H1 (cell line): ENCODE results near the gene KCNMB2. TPM values are rescaled to one million over a fixed set of nuclear protein-coding genes. Genes with fewer than 3 reads are reported as not detected.

Experiments used
- CTCF ChIA-PET: fragments of 300-600 bp; sonication (Branson Sonifier 250); formaldehyde crosslinking; loops from one replicate; lab custom pipeline; 2021; ENCODE audit not compliant: partially characterized antibody; lab: Charles Lee
- POLR2A ChIA-PET: fragments of 300-600 bp; sonication (Branson Sonifier 250); formaldehyde crosslinking; loops from one replicate; lab custom pipeline; 2021; ENCODE audit warnings: inconsistent platforms; ENCODE audit not compliant: partially characterized antibody; lab: Charles Lee
- DNase-seq, 2 experiments: peaks; one replicate each; pipeline versions ENCODE4 v3.0.0 to v3.0.0-alpha.2; 2010 to 2022; ENCODE audit warnings: low spot score in 2 of 2, low read depth in 1 of 2, mixed read lengths in 1 of 2
- FAIRE-seq: peaks from 2 replicates; lab custom pipeline; 2011; peaks lifted over from hg19 to GRCh38; lab: Jason Lieb, UNC
- H2AFZ ChIP-seq: 2 replicates; pipeline ENCODE4 v1.8.1; 2012; ENCODE audit warnings: low read length, inconsistent platforms
- H2AK5ac ChIP-seq: 2 replicates; pipeline ENCODE4 v1.6.1; 2013; ENCODE audit warnings: low read depth, low read length
- H2BK120ac ChIP-seq: replicated peaks from 2 replicates; pipeline ENCODE3; 2013; ENCODE audit warnings: low read depth, low read length, inconsistent platforms
- H2BK12ac ChIP-seq: 2 replicates; pipeline ENCODE4 v1.6.1; 2013; ENCODE audit warnings: low read depth, low read length
- H2BK15ac ChIP-seq: 2 replicates; pipeline ENCODE4 v1.6.1; 2013; ENCODE audit warnings: low read length
- H2BK20ac ChIP-seq: 2 replicates; pipeline ENCODE4 v1.6.1; 2013; ENCODE audit warnings: low read length
- H2BK5ac ChIP-seq: 2 replicates; pipeline ENCODE4 v1.6.1; 2013; ENCODE audit warnings: low read depth, low read length
- H3K14ac ChIP-seq: 2 replicates; pipeline ENCODE4 v1.6.1; 2013; ENCODE audit warnings: inconsistent platforms; ENCODE audit not compliant: insufficient read length
- H3K18ac ChIP-seq: 2 replicates; pipeline ENCODE4 v1.6.1; 2013; ENCODE audit warnings: low read length; ENCODE audit errors: extremely low read depth
- H3K23ac ChIP-seq: 2 replicates; pipeline ENCODE4 v1.6.1; 2013; ENCODE audit warnings: inconsistent platforms; ENCODE audit not compliant: insufficient read length
- H3K23me2 ChIP-seq: 2 replicates; pipeline ENCODE4 v1.6.1; 2013; ENCODE audit warnings: low read depth, low read length
- H3K27ac ChIP-seq: 2 replicates; pipeline ENCODE4 v1.6.1; 2011; ENCODE audit warnings: low read depth, low read length, inconsistent platforms
- H3K27me3 ChIP-seq, 4 experiments: replicated peaks in 1 of 4; 1 replicate in 1 of 4; 2 replicates in 3 of 4; pipeline versions ENCODE4 v1.6.1 to v1.8.1; 2011 to 2013; ENCODE audit warnings: low read length in 3 of 4, mild to moderate bottlenecking in 3 of 4, inconsistent platforms in 2 of 4, mixed read lengths in 2 of 4, moderate library complexity in 1 of 4; ENCODE audit not compliant: control insufficient read depth in 3 of 4, insufficient read depth in 3 of 4; ENCODE audit errors: extremely low read depth in 1 of 4
- H3K36me3 ChIP-seq, 4 experiments: 2 replicates each; pipeline versions ENCODE4 v1.6.1 to v1.8.1; 2011 to 2013; ENCODE audit warnings: mild to moderate bottlenecking in 4 of 4, low read length in 3 of 4, moderate library complexity in 2 of 4, control low read depth in 1 of 4, inconsistent platforms in 1 of 4; ENCODE audit not compliant: insufficient read depth in 4 of 4, control insufficient read depth in 2 of 4
- H3K4ac ChIP-seq: replicated peaks from 2 replicates; pipeline ENCODE3; 2013; ENCODE audit warnings: low read length, low read depth, mixed read lengths, inconsistent platforms; ENCODE audit not compliant: insufficient read length
- H3K4me1 ChIP-seq, 4 experiments: replicated peaks in 1 of 4; 1 replicate in 1 of 4; 2 replicates in 3 of 4; pipeline versions ENCODE4 v1.6.1 to v1.8.1; 2011 to 2013; ENCODE audit warnings: low read length in 3 of 4, inconsistent platforms in 2 of 4, mixed read lengths in 1 of 4; ENCODE audit not compliant: insufficient read depth in 4 of 4, control insufficient read depth in 3 of 4
- H3K4me2 ChIP-seq, 2 experiments: 2 replicates each; pipeline versions ENCODE4 v1.6.1 to v1.8.1; 2011 to 2013; ENCODE audit warnings: low read depth in 2 of 2, low read length in 2 of 2, control low read depth in 1 of 2, inconsistent platforms in 1 of 2, mild to moderate bottlenecking in 1 of 2; ENCODE audit not compliant: insufficient read depth in 1 of 2
- H3K4me3 ChIP-seq, 4 experiments: fragments of 200-600, 300-600 bp in 1 of 4; sonication (generic), shearing (Covaris generic), sonication (Bioruptor Twin) in 1 of 4; 2 replicates each; pipeline versions ENCODE4 v1.5.1 to v1.8.1; 2011 to 2016; ENCODE audit warnings: low read length in 4 of 4, low read depth in 3 of 4, control low read depth in 2 of 4, inconsistent platforms in 2 of 4, mild to moderate bottlenecking in 2 of 4, mixed read lengths in 1 of 4, moderate library complexity in 1 of 4; ENCODE audit not compliant: insufficient read depth in 2 of 4; ENCODE audit errors: extremely low read depth in 1 of 4
- H3K56ac ChIP-seq: replicated peaks from 2 replicates; pipeline ENCODE3; 2013; ENCODE audit warnings: low read depth, mild to moderate bottlenecking, mixed read lengths, low read length, inconsistent platforms; ENCODE audit not compliant: insufficient read length
- H3K79me1 ChIP-seq: 2 replicates; pipeline ENCODE4 v1.6.1; 2013; ENCODE audit warnings: low read depth, low read length, control low read depth
- H3K79me2 ChIP-seq, 2 experiments: 2 replicates each; pipeline versions ENCODE4 v1.6.1 to v1.8.1; 2012 to 2013; ENCODE audit warnings: low read length in 2 of 2, mild to moderate bottlenecking in 2 of 2, inconsistent platforms in 1 of 2; ENCODE audit not compliant: insufficient read depth in 2 of 2, control insufficient read depth in 1 of 2
- H3K9ac ChIP-seq, 4 experiments: replicated peaks in 1 of 4; 1 replicate in 1 of 4; 2 replicates in 3 of 4; pipeline versions ENCODE4 v1.6.1 to v1.8.1; 2011 to 2013; ENCODE audit warnings: low read depth in 3 of 4, low read length in 3 of 4, control low read depth in 2 of 4, mild to moderate bottlenecking in 2 of 4, moderate library complexity in 2 of 4, inconsistent platforms in 1 of 4; ENCODE audit errors: extremely low read depth in 1 of 4
- H3K9me3 ChIP-seq, 2 experiments: 2 replicates each; pipeline versions ENCODE4 v1.6.1 to v1.8.1; 2012 to 2013; ENCODE audit warnings: mild to moderate bottlenecking in 2 of 2, moderate library complexity in 2 of 2, control low read depth in 1 of 2, inconsistent platforms in 1 of 2, low read depth in 1 of 2, low read length in 1 of 2, mixed read lengths in 1 of 2; ENCODE audit not compliant: insufficient read depth in 2 of 2
- H4K20me1 ChIP-seq, 2 experiments: replicated peaks in 1 of 2; 2 replicates each; pipeline versions ENCODE3 to v1.8.1; 2011 to 2013; ENCODE audit warnings: inconsistent platforms in 2 of 2, low read length in 2 of 2, mild to moderate bottlenecking in 1 of 2; ENCODE audit not compliant: insufficient read depth in 2 of 2, control insufficient read depth in 1 of 2
- H4K5ac ChIP-seq: 2 replicates; pipeline ENCODE4 v1.6.1; 2013; ENCODE audit warnings: low read length, low read depth, mixed read lengths, inconsistent platforms; ENCODE audit not compliant: insufficient read length
- H4K8ac ChIP-seq: 2 replicates; pipeline ENCODE4 v1.8.0; 2013; ENCODE audit warnings: mild to moderate bottlenecking, moderate library complexity, low read length, inconsistent platforms; ENCODE audit not compliant: insufficient read depth; ENCODE audit errors: extremely low read depth
- H4K91ac ChIP-seq: replicated peaks from 2 replicates; pipeline ENCODE3; 2013; ENCODE audit warnings: low read length, mixed read lengths, inconsistent platforms; ENCODE audit not compliant: insufficient read length
- ATF2 ChIP-seq: IDR thresholded peaks from 2 replicates; pipeline ENCODE4 v1.6.1; 2012; ENCODE audit warnings: low read length, inconsistent platforms
- EGR1 ChIP-seq: IDR thresholded peaks from 2 replicates; pipeline ENCODE4 v1.6.1; 2011; ENCODE audit warnings: low read depth, low read length, borderline replicate concordance
- HDAC2 ChIP-seq, 2 experiments: fragments of 300-600 bp in 1 of 2; sonication (generic) in 1 of 2; IDR thresholded peaks; 2 replicates each; pipeline ENCODE4 v1.6.1; 2011 to 2012; ENCODE audit warnings: low read depth in 2 of 2, low read length in 2 of 2, mild to moderate bottlenecking in 2 of 2, moderate library complexity in 2 of 2, borderline replicate concordance in 1 of 2, inconsistent platforms in 1 of 2
- NANOG ChIP-seq: IDR thresholded peaks from 2 replicates; pipeline ENCODE4 v1.6.1; 2011; ENCODE audit warnings: low read length, low read depth, mild to moderate bottlenecking, inconsistent platforms; ENCODE audit not compliant: insufficient read depth, poor library complexity, severe bottlenecking
- POLR2A ChIP-seq, 2 experiments: IDR thresholded peaks; 1 replicate in 1 of 2; 2 replicates in 1 of 2; pipeline ENCODE4 v1.6.1; 2011; ENCODE audit warnings: low read depth in 2 of 2, low read length in 2 of 2, mild to moderate bottlenecking in 2 of 2; ENCODE audit errors: control extremely low read depth in 1 of 2
- RNF2 ChIP-seq: fragments of 200-900, 300-1000 bp; sonication (generic); IDR thresholded peaks from 2 replicates; pipeline ENCODE4 v1.7.1; 2016; ENCODE audit warnings: borderline replicate concordance, low read depth, mild to moderate bottlenecking, antibody characterized with exemption, low read length; ENCODE audit not compliant: poor library complexity, severe bottlenecking; ENCODE audit errors: missing control alignments
- TAF7 ChIP-seq: optimal IDR thresholded peaks from 2 replicates; pipeline ENCODE3; 2011; ENCODE audit warnings: low read depth, mild to moderate bottlenecking, inconsistent platforms, low read length, moderate library complexity, borderline replicate concordance
- TBP ChIP-seq: IDR thresholded peaks from 2 replicates; pipeline ENCODE4 v1.6.1; 2011; ENCODE audit warnings: low read depth, low read length, improper control_type of control experiment
- whole genome bisulfite sequencing, 2 experiments: shearing (Covaris generic) in 1 of 2; methylation state at CpG; one replicate each; pipeline versions ENCODE4 v1.1.6 to v1.1.7; 2013 to 2015; ENCODE audit warnings: low lambda C conversion rate in 2 of 2, mixed read lengths in 2 of 2, inconsistent platforms in 1 of 2, low coverage in 1 of 2, missing lambda C conversion rate in 1 of 2; ENCODE audit not compliant: insufficient replicate concordance in 2 of 2, insufficient coverage in 1 of 2, insufficient read length in 1 of 2; ENCODE audit errors: extremely low coverage in 1 of 2, missing lambda C conversion rate in 1 of 2; 5-methylcytosine and 5-hydroxymethylcytosine counted together
- polyA plus RNA-seq, 7 experiments: library from polyadenylated mRNA; depleted of rRNA in 3 of 7; stranded (reverse) in 5 of 7; unstranded in 2 of 7; fragments of >200 nt in 5 of 7; fragments of 200-250 nt in 2 of 7; gene quantifications; 1 replicate in 5 of 7; 2 replicates in 1 of 7; 4 replicates in 1 of 7; pipeline versions ENCODE4 v1.2.1 to v1.2.3, GENCODE V29; 2011 to 2013; ENCODE audit warnings: missing spikeins in 2 of 7, mixed read lengths in 2 of 7
- total RNA-seq: library from RNA; stranded (reverse); fragmentation: NEBNext Ultra II Directional; extraction: Animal tissue kit (Norgen Biotek cat#: 25700); gene quantifications from 2 replicates; pipeline ENCODE4 v1.2.1, GENCODE V29; 2021

Gene KCNMB2
- total and polyA plus RNA-seq, 2 of the 8 experiments (the other 6 are each of a cell fraction or from before 2014, with no cell fraction given) = not detected

GRCh38 chr3:178762385-178762784, 226.1 kb downstream of the KCNMB2 start:
- POLR2A ChIA-PET = no interaction called here
- 82% methylated on average over 1 of the region's 1 CpG; no CpG with 5 or more reads in 1 of the 2 experiments for WGBS, 2 experiments
- no peak for DNase-seq

More at GRCh38 chr3:178762385-178762784, 226.1 kb downstream of the KCNMB2 start:
- H3K23me2 ChIP-seq = no peaks in the 10 kb centered on the region
- no peak overlapping the region for H3K23ac ChIP-seq
- H4K5ac ChIP-seq = no peak overlapping the region
- H2AK5ac ChIP-seq = no peak overlapping the region
- no peak overlapping the region for H2AFZ ChIP-seq
- no peak overlapping the region for H3K4me3 ChIP-seq
- no peaks in the 10 kb centered on the region for H3K4me1 ChIP-seq
- no peak overlapping the region for H3K4me2 ChIP-seq
- no peak overlapping the region for H2BK12ac ChIP-seq
- FAIRE-seq = no peak
- no peak overlapping the region for H3K4ac ChIP-seq
- H2BK20ac ChIP-seq = no peak overlapping the region
- no peak overlapping the region for H3K14ac ChIP-seq
- no peak overlapping the region for H2BK15ac ChIP-seq
- H3K27me3 ChIP-seq = no peaks in the 10 kb centered on the region
- no peak overlapping the region for H3K18ac ChIP-seq
- no peaks in the 10 kb centered on the region for H3K79me2 ChIP-seq
- H2BK5ac ChIP-seq = no peak overlapping the region
- H3K9me3 ChIP-seq = no peaks in the 10 kb centered on the region
- H4K91ac ChIP-seq = no peak overlapping the region
- no peaks in the 10 kb centered on the region for H3K36me3 ChIP-seq
- H4K8ac ChIP-seq = no peak overlapping the region
- no peaks in the 10 kb centered on the region for H3K79me1 ChIP-seq
- no peak overlapping the region for H3K27ac ChIP-seq
- no peaks in the 10 kb centered on the region for H4K20me1 ChIP-seq
- no peak overlapping the region for H2BK120ac ChIP-seq
- CTCF ChIA-PET = no interaction called here
- TF ChIP-seq HDAC2 (IDR thresholded peaks at IDR 0.05; ENCODE audit: borderline replicate concordance in 1 of 2, low read depth in 2 of 2, low read length in 2 of 2) (no peak), TAF7 (no peak), ATF2 (no peak), TBP (no peak), NANOG (no peak), EGR1 (no peak), POLR2A (IDR thresholded peaks at IDR 0.05; ENCODE audit: control extremely low read depth in 1 of 2, low read depth in 2 of 2, low read length in 2 of 2) (no peak), RNF2 (no peak)
- H3K9ac ChIP-seq = no peak overlapping the region
- H3K56ac ChIP-seq = no peak overlapping the region
